Ascending aorta (tissue), 2 donors: Measurements from ENCODE around the gene ACER3. TPM values are rescaled to one million over a fixed set of nuclear protein-coding genes. Genes with fewer than 3 reads are reported as not detected.

Source experiments
- DNase-seq, 2 donors: peaks; one replicate each; pipeline ENCODE4 v3.0.0-alpha.2; 2019; ENCODE audit warnings: low spot score in 2 of 2
- H3K27ac ChIP-seq, 2 donors: fragments of 200-600 bp; sonication (generic); one replicate each; pipeline ENCODE4 v1.5.1; 2016 to 2017; ENCODE audit warnings: mild to moderate bottlenecking in 1 of 2
- H3K27me3 ChIP-seq: fragments of 200-600 bp; sonication (generic); one replicate; pipeline ENCODE4 v1.5.1; 2017
- H3K36me3 ChIP-seq, 2 donors: fragments of 200-600 bp; sonication (generic); one replicate each; pipeline ENCODE4 v1.5.1; 2016
- H3K4me1 ChIP-seq, 2 donors: fragments of 200-600 bp; sonication (generic); one replicate each; pipeline ENCODE4 v1.5.1; 2016 to 2017; ENCODE audit warnings: mild to moderate bottlenecking in 1 of 2
- H3K4me3 ChIP-seq, 2 donors: fragments of 200-600 bp; sonication (generic); one replicate each; pipeline ENCODE4 v1.5.1; 2016 to 2017; ENCODE audit warnings: mild to moderate bottlenecking in 1 of 2
- H3K9me3 ChIP-seq, 2 donors: fragments of 200-600 bp; sonication (generic); one replicate each; pipeline ENCODE4 v1.5.1; 2016
- CTCF ChIP-seq, 3 experiments: fragments of 200-600 bp in 2 of 3; fragments of 450-650 bp in 1 of 3; sonication (generic) in 2 of 3; IDR thresholded peaks; one replicate each; pipeline ENCODE4 v1.5.1; 2016 to 2019; ENCODE audit warnings: antibody characterized with exemption in 3 of 3, mild to moderate bottlenecking in 1 of 3, moderate library complexity in 1 of 3
- intact Hi-C: fragments of 100-400 bp; cut with DNase I; formaldehyde crosslinking; loops from one replicate; pipeline ENCODE4 v1.15.1; 2023
- total RNA-seq: library from RNA; depleted of rRNA; stranded (reverse); fragments of >200 nt; gene quantifications from one replicate; pipeline ENCODE4 v1.1.0, GENCODE V29; 2016

Gene ACER3
- total RNA-seq, 1 donor from 2014 or later = 10.5 TPM

GRCh38 chr11:77066229-77067042 lies 205.7 kb downstream of the ACER3 start, which contains the start of gene CAPN5:
CAPN5 (plus strand) TSS chr11:77066971; CDS start chr11:77084887, 17,916 bp downstream.
- peaks cover 0 to 19% of the 10 kb centered on the region in 2 donors for H3K4me1 ChIP-seq
- peak within 1 kb of the TSS; percentile 93 for H3K27ac ChIP-seq
- TF ChIP-seq CTCF (IDR thresholded peaks at IDR 0.05) = peak; percentile 22 to 34 (median 29)
- H3K9me3 ChIP-seq = no peaks in the 10 kb centered on the region
- intact Hi-C loops = loop anchor here (1.0 to 10.0 kb wide), 4 partner anchors 19 to 832 kb away; partner anchors contain the start of genes AAMDC and RSF1
- no peaks in the 10 kb centered on the region for H3K36me3 ChIP-seq
- DNase-seq = peak; percentile 58 to 96
- H3K27me3 ChIP-seq = no peaks in the 10 kb centered on the region
- peak within 1 kb of the TSS; percentile 80 to 84 for H3K4me3 ChIP-seq

- DNase-seq = no peak
- TF ChIP-seq CTCF (IDR thresholded peaks at IDR 0.05) = no peak
- intact Hi-C loops = loop anchor here (10.0 kb wide), 2 partner anchors 757 to 833 kb away; partner anchors contain the start of genes AAMDC and RSF1
- no peaks in the 10 kb centered on the region for H3K9me3 ChIP-seq
- no peaks in the 10 kb centered on the region for H3K27me3 ChIP-seq
- no peaks in the 10 kb centered on the region for H3K36me3 ChIP-seq
- H3K27ac ChIP-seq = no peak overlapping the region
- H3K4me1 ChIP-seq = peaks cover 9 to 33% of the 10 kb centered on the region in 2 donors
- H3K4me3 ChIP-seq = peak overlapping the region; percentile 80 to 84
Measured at GRCh38 chr11:77067861-77068443, 207.2 kb downstream of the ACER3 start.

GRCh38 chr11:77068457-77069335 lies 208.0 kb downstream of the ACER3 start:
- Histone ChIP-seq H3K9me3 (no peaks in the 10 kb centered on the region), H3K4me3 (no peak overlapping the region), H3K27ac (peak overlapping the region in 1 of 2 donors; percentile 89), H3K36me3 (no peaks in the 10 kb centered on the region), H3K4me1 (peaks cover 11 to 40% of the 10 kb centered on the region in 2 donors), H3K27me3 (no peaks in the 10 kb centered on the region)
- no peak for TF ChIP-seq CTCF (IDR thresholded peaks at IDR 0.05)
- intact Hi-C loops = loop anchor here (10.0 kb wide), 2 partner anchors 756 to 834 kb away; partner anchors contain the start of genes AAMDC and RSF1
- DNase-seq = no peak

- Histone ChIP-seq H3K4me1 (peaks cover 16 to 48% of the 10 kb centered on the region in 2 donors), H3K27ac (peak overlapping the region; percentile 15 to 89), H3K36me3 (no peaks in the 10 kb centered on the region), H3K4me3 (no peak overlapping the region), H3K27me3 (no peaks in the 10 kb centered on the region), H3K9me3 (no peaks in the 10 kb centered on the region)
- DNase-seq = no peak
- intact Hi-C loops = loop anchor here (10.0 kb wide), 2 partner anchors 755 to 835 kb away; partner anchors contain the start of genes AAMDC and RSF1
- TF ChIP-seq CTCF (IDR thresholded peaks at IDR 0.05) = no peak
Measured at GRCh38 chr11:77069336-77069968, 208.7 kb downstream of the ACER3 start.
